NCI-H524 treated with DMSO at 0.1 percent for 48 hours (cell line): ENCODE measurements around the gene BTK.

Source experiments
- DNase-seq: peaks from one replicate; lab custom pipeline; 2025; lab: John Stamatoyannopoulos, UW

The BTK gene

GRCh38 chrX:101393530-101394305 lies 7.7 kb upstream of the BTK start:
- no peak for DNase-seq

- no peak for DNase-seq
These were observed 5.8 kb upstream of the BTK start for GRCh38 chrX:101391831-101392230.

GRCh38 chrX:101390664-101391525 lies 4.9 kb upstream of the BTK start, which contains the start of gene RPL36A:
Gene RPL36A (plus strand): TSS chrX:101391011. CDS start chrX:101391044, 33 bp downstream.
- DNase-seq: peak; percentile 75

GRCh38 chrX:101388604-101389003 lies 2.6 kb upstream of the BTK start:
- no peak for DNase-seq

- DNase-seq: no peak
These were observed 523 bp upstream of the BTK start for GRCh38 chrX:101386542-101386885.

GRCh38 chrX:101385026-101385684 lies 836 bp downstream of the BTK start:
- no peak for DNase-seq

GRCh38 chrX:101383679-101384205 lies 2.2 kb downstream of the BTK start:
- no peak for DNase-seq

GRCh38 chrX:101377547-101377946 lies 8.4 kb downstream of the BTK start:
- DNase-seq: no peak

- no peak for DNase-seq
These were observed 15.0 kb downstream of the BTK start for GRCh38 chrX:101370888-101371504.

GRCh38 chrX:101369687-101370086 lies 16.3 kb downstream of the BTK start:
- no peak for DNase-seq

GRCh38 chrX:101368800-101369199 lies 17.2 kb downstream of the BTK start:
- DNase-seq: no peak

GRCh38 chrX:101365301-101365795 lies 20.6 kb downstream of the BTK start:
- DNase-seq: no peak

- DNase-seq: no peak
These were observed 23.2 kb downstream of the BTK start for GRCh38 chrX:101362757-101363156.

- no peak for DNase-seq
These were observed 23.9 kb downstream of the BTK start for GRCh38 chrX:101362116-101362515.

- DNase-seq: no peak
These were observed 25.6 kb downstream of the BTK start for GRCh38 chrX:101360390-101360789.

GRCh38 chrX:101359966-101360365 lies 26.0 kb downstream of the BTK start:
- DNase-seq: no peak

- DNase-seq: no peak
These were observed 28.7 kb downstream of the BTK start for GRCh38 chrX:101357166-101357795.

- DNase-seq: no peak
These were observed 36.8 kb downstream of the BTK start for GRCh38 chrX:101349193-101349562.

- peak; percentile 30 for DNase-seq
These were observed 37.4 kb downstream of the BTK start, which contains the start of gene TIMM8A for GRCh38 chrX:101348452-101349192. Gene TIMM8A (minus strand): TSS chrX:101348742. CDS start chrX:101348664, 78 bp downstream.

GRCh38 chrX:101347859-101348451 lies 38.0 kb downstream of the BTK start:
- DNase-seq: no peak
